HL-60 (cell line): ENCODE results near the gene TMEM161A.

Experiments used
- DNase-seq, 2 experiments: peaks; one replicate each; pipeline ENCODE4 v3.0.0-alpha.2; 2010 to 2020; ENCODE audit warnings: low read depth in 1 of 2, low spot score in 1 of 2
- H3K27ac ChIP-seq: fragments of 250-450 bp; sonication (Bioruptor Pico); replicated peaks from 2 replicates; pipeline ENCODE4 v1.5.1; 2020; ENCODE audit warnings: mild to moderate bottlenecking, moderate library complexity
- H3K27me3 ChIP-seq: fragments of 250-450 bp; sonication (Bioruptor Pico); 2 replicates; pipeline ENCODE4 v1.5.1; 2021; ENCODE audit warnings: mild to moderate bottlenecking, moderate library complexity; ENCODE audit not compliant: insufficient read depth, poor library complexity, severe bottlenecking
- H3K4me3 ChIP-seq: replicated peaks from 2 replicates; pipeline ENCODE4 v1.5.1; 2011; ENCODE audit warnings: mild to moderate bottlenecking, control low read depth, low read length; ENCODE audit not compliant: insufficient read depth
- GABPA ChIP-seq: IDR thresholded peaks from 2 replicates; pipeline ENCODE4 v1.6.1; 2012; ENCODE audit warnings: low read depth
- POLR2AphosphoS5 ChIP-seq: IDR thresholded peaks from 2 replicates; pipeline ENCODE4 v1.6.1; 2012; ENCODE audit warnings: low read depth
- SPI1 ChIP-seq: IDR thresholded peaks from 2 replicates; pipeline ENCODE4 v1.6.1; 2012; ENCODE audit warnings: low read depth, mild to moderate bottlenecking, borderline replicate concordance
- TF ChIP-seq, protein P1 (sequence below): IDR thresholded peaks from 2 replicates; pipeline ENCODE4 v1.6.1; 2012; ENCODE audit warnings: low read depth; ENCODE audit not compliant: insufficient replicate concordance
- TF ChIP-seq, protein P2 (sequence below): IDR thresholded peaks from one replicate; pipeline ENCODE4 v1.5.1; 2011; ENCODE audit warnings: low read length, control low read depth, inconsistent platforms; ENCODE audit not compliant: insufficient read depth

Gene TMEM161A

DNA sequence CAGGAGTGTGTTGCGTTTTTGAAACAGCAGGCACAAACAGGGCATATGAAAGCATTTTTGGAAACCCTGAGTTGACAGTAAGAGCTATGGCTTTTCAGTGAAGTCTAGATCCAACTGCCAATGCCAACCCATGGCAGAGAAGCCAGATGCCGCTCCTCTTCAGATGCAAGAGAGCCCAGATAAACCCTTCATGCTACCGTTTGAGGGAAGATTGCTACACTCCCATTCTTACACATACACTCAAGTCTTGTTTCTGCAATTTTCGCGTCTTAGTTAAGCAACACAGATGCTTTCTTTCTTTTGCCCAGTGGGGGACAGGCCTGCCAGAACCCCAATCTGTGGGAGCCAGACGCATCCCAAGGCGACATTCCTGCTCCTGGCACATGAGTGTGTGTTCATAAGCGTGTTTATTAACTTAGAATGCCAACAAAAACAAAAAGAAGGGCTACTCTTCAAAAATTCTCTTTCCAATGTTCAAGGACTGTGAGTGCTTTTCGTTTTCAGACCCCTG, 43.3 kb upstream of the TMEM161A start:
- H3K27ac ChIP-seq = peak overlapping the region; percentile 82
- no peaks in the 10 kb centered on the region for H3K27me3 ChIP-seq
- DNase-seq = peak in 1 of 2 experiments; percentile 83
- TF ChIP-seq, protein P1, sequence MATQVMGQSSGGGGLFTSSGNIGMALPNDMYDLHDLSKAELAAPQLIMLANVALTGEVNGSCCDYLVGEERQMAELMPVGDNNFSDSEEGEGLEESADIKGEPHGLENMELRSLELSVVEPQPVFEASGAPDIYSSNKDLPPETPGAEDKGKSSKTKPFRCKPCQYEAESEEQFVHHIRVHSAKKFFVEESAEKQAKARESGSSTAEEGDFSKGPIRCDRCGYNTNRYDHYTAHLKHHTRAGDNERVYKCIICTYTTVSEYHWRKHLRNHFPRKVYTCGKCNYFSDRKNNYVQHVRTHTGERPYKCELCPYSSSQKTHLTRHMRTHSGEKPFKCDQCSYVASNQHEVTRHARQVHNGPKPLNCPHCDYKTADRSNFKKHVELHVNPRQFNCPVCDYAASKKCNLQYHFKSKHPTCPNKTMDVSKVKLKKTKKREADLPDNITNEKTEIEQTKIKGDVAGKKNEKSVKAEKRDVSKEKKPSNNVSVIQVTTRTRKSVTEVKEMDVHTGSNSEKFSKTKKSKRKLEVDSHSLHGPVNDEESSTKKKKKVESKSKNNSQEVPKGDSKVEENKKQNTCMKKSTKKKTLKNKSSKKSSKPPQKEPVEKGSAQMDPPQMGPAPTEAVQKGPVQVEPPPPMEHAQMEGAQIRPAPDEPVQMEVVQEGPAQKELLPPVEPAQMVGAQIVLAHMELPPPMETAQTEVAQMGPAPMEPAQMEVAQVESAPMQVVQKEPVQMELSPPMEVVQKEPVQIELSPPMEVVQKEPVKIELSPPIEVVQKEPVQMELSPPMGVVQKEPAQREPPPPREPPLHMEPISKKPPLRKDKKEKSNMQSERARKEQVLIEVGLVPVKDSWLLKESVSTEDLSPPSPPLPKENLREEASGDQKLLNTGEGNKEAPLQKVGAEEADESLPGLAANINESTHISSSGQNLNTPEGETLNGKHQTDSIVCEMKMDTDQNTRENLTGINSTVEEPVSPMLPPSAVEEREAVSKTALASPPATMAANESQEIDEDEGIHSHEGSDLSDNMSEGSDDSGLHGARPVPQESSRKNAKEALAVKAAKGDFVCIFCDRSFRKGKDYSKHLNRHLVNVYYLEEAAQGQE = no peak
- TF ChIP-seq SPI1 (no peak), POLR2AphosphoS5 (peak; percentile 20; the same call in 1 of the 2 replicates)
- H3K4me3 ChIP-seq = no peak overlapping the region

DNA sequence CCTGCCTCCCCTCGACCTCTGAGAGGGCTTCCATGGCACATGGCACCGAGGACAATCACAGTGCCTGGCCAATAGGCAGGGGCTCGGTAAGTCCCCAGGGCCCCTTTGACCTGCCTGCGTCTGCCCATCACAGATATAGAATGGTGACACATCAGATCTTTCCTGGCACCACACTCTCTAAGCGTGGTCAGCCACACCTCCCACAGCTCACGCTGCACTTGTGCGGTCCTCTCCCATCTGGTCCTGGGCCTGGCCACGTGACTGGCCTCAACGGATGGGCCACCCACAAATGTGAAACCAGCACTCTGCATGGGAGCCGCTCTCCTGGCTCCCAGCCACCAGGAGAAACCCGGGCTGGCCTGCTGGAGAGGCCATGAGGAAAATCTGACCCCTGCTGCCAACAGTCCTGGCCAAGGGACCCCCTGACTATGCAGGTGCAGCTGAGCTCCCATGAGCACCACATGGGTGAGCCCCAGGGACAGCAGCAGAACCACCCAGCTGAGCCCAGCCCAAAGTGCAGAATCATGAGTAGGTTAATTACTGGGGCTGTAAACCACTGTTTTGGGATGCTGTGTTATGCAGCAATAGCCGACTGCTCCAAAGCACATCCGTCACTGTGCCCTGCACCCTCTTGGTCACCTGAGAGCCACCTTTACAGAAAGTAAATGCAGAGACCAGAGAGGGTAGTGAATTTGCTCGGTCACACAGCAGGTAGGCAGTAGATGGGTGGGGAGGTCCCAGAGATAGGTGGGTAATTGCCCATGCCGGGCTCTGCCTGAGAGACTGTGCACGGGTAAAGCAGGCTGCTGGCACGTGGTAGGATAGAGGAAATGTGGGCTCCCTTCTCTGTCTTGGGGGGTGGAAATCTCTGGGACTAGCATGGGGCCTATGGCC, 41.5 kb upstream of the TMEM161A start:
- Histone ChIP-seq H3K27me3 (no peaks in the 10 kb centered on the region), H3K27ac (peak overlapping the region; percentile 82), H3K4me3 (no peak overlapping the region)
- no peak for DNase-seq
- no peak for TF ChIP-seq GABPA
- TF ChIP-seq, protein P1 = no peak
- TF ChIP-seq, protein P2, sequence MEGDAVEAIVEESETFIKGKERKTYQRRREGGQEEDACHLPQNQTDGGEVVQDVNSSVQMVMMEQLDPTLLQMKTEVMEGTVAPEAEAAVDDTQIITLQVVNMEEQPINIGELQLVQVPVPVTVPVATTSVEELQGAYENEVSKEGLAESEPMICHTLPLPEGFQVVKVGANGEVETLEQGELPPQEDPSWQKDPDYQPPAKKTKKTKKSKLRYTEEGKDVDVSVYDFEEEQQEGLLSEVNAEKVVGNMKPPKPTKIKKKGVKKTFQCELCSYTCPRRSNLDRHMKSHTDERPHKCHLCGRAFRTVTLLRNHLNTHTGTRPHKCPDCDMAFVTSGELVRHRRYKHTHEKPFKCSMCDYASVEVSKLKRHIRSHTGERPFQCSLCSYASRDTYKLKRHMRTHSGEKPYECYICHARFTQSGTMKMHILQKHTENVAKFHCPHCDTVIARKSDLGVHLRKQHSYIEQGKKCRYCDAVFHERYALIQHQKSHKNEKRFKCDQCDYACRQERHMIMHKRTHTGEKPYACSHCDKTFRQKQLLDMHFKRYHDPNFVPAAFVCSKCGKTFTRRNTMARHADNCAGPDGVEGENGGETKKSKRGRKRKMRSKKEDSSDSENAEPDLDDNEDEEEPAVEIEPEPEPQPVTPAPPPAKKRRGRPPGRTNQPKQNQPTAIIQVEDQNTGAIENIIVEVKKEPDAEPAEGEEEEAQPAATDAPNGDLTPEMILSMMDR = no peak
- TF ChIP-seq SPI1 = no peak
- TF ChIP-seq POLR2AphosphoS5 = no peak

DNA sequence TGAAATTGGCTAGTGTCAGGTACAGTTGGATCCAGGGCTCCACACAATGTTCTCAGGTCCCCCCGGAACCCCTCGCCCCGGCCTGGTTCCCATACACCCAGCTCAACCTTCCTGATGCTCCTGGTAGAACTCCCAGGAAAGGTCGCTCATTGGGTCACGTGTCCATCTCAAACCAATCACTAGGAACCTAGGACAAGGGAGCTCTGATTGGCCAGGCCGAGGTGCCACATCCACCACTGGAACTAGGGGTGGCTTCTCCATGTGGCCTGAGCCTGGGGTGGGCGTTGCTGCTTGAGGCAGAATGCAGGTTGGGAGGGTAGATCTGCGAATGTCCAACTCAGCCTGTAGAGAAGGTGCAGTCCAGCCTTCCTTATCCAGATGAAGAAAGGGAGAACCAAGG, 38.7 kb upstream of the TMEM161A start:
- Histone ChIP-seq H3K4me3 (no peak overlapping the region), H3K27ac (no peak overlapping the region), H3K27me3 (no peaks in the 10 kb centered on the region)
- no peak for TF ChIP-seq POLR2AphosphoS5
- TF ChIP-seq, protein P1 = no peak
- TF ChIP-seq SPI1 = no peak
- TF ChIP-seq, protein P2 = no peak
- no peak for TF ChIP-seq GABPA
- no peak for DNase-seq
